Panc1 (cell line): ENCODE data around the gene ADARB1. TPM values are rescaled to one million over a fixed set of nuclear protein-coding genes. Genes with fewer than 3 reads are reported as not detected.
A peak's percentile ranks its signal among the peaks of the same experiment; 100 is the strongest.

Experiments used
- ATAC-seq: fragments of 200-7000 bp; cut with Tn5 transposase; 2 replicates; pipeline ENCODE4 v1.9.1; 2020; ENCODE audit warnings: mild to moderate bottlenecking, moderate library complexity
- BruUV-seq: library from RNA; stranded (reverse); fragments of 400-500 nt; replicated peaks from 2 replicates; lab custom pipeline; 2021; lab: Mats Ljungman, UMichigan
- CTCF ChIA-PET: fragments of 300-600 bp; sonication (Branson Sonifier 250); formaldehyde crosslinking; loops from one replicate; lab custom pipeline; 2022; ENCODE audit warnings: antibody characterized with exemption; lab: Charles Lee
- POLR2A ChIA-PET: fragments of 300-600 bp; sonication (Branson Sonifier 250); formaldehyde crosslinking; loops from one replicate; lab custom pipeline; 2022; ENCODE audit warnings: antibody characterized with exemption; lab: Charles Lee
- DNase-seq: peaks from one replicate; pipeline ENCODE4 v3.0.0-alpha.2; 2010; ENCODE audit warnings: low read depth, low spot score
- H3K27ac ChIP-seq: 2 replicates; pipeline ENCODE4 v1.5.1; 2011; ENCODE audit warnings: mild to moderate bottlenecking, low read length, inconsistent platforms
- H3K27me3 ChIP-seq: fragments of 200-500 bp; sonication (Bioruptor generic); 2 replicates; pipeline ENCODE4 v1.6.0; 2014; ENCODE audit warnings: low read length, inconsistent platforms; ENCODE audit not compliant: control insufficient read depth, insufficient read depth
- H3K36me3 ChIP-seq: fragments of 200-500 bp; sonication (Bioruptor generic); 2 replicates; pipeline ENCODE4 v1.5.1; 2014; ENCODE audit warnings: inconsistent platforms, mild to moderate bottlenecking, low read length, moderate library complexity; ENCODE audit not compliant: control insufficient read depth, insufficient read depth
- H3K4me1 ChIP-seq: 2 replicates; pipeline ENCODE4 v1.5.1; 2011; ENCODE audit warnings: inconsistent platforms, mild to moderate bottlenecking, low read length, moderate library complexity; ENCODE audit not compliant: control insufficient read depth, insufficient read depth
- H3K4me3 ChIP-seq, 2 experiments: 2 replicates each; pipeline ENCODE4 v1.5.1; 2011 to 2012; ENCODE audit warnings: low read depth in 2 of 2, low read length in 2 of 2, mild to moderate bottlenecking in 2 of 2, inconsistent platforms in 1 of 2, moderate library complexity in 1 of 2
- H3K9me3 ChIP-seq: fragments of 200-500 bp; sonication (Bioruptor generic); 2 replicates; pipeline ENCODE4 v1.5.1; 2014; ENCODE audit warnings: low read depth, mild to moderate bottlenecking, inconsistent platforms, low read length, moderate library complexity; ENCODE audit not compliant: control insufficient read depth, insufficient read depth
- POLR2AphosphoS5 ChIP-seq: IDR thresholded peaks from 2 replicates; pipeline ENCODE4 v1.6.1; 2012; ENCODE audit warnings: mild to moderate bottlenecking, low read depth, low read length, moderate library complexity
- SIN3A ChIP-seq: IDR thresholded peaks from 2 replicates; pipeline ENCODE4 v1.6.1; 2012; ENCODE audit warnings: low read depth, mild to moderate bottlenecking, low read length, moderate library complexity, borderline replicate concordance; ENCODE audit not compliant: insufficient read depth
- TCF7L2 ChIP-seq: IDR thresholded peaks from 2 replicates; pipeline ENCODE4 v1.6.1; 2011; ENCODE audit warnings: mild to moderate bottlenecking, low read depth, low read length, inconsistent platforms
- in situ Hi-C: cut with HindIII; loops from 2 replicates; pipeline ENCODE4 v1.10.0; 2016; ENCODE audit warnings: low sequenced_read_pairs, low pct_unique_long_range_greater_than_20kb
- intact Hi-C: fragments of 100-400 bp; cut with micrococcal nuclease; formaldehyde crosslinking; loops from one replicate; pipeline ENCODE4 v1.10.0; 2022; ENCODE audit not compliant: unreplicated experiment
- total RNA-seq: library from RNA; stranded (reverse); gene quantifications from one replicate; pipeline ENCODE4 v1.2.1, GENCODE V29; 2021; ENCODE audit not compliant: unreplicated experiment
- TF ChIP-seq, protein P1 (sequence below), 2 experiments: IDR thresholded peaks; 2 replicates each; pipeline ENCODE4 v1.6.1; 2011 to 2012; ENCODE audit warnings: low read depth in 2 of 2, control low read depth in 1 of 2, low read length in 1 of 2, mild to moderate bottlenecking in 1 of 2, moderate library complexity in 1 of 2; ENCODE audit not compliant: insufficient read depth in 1 of 2
- TF ChIP-seq, protein P2 (sequence below): fragments of 450-650 bp; IDR thresholded peaks from 2 replicates; pipeline ENCODE4 v1.5.1; 2017; ENCODE audit warnings: mild to moderate bottlenecking

The ADARB1 gene
- total RNA-seq, 1 experiment from 2014 or later = 15.0 TPM

DNA sequence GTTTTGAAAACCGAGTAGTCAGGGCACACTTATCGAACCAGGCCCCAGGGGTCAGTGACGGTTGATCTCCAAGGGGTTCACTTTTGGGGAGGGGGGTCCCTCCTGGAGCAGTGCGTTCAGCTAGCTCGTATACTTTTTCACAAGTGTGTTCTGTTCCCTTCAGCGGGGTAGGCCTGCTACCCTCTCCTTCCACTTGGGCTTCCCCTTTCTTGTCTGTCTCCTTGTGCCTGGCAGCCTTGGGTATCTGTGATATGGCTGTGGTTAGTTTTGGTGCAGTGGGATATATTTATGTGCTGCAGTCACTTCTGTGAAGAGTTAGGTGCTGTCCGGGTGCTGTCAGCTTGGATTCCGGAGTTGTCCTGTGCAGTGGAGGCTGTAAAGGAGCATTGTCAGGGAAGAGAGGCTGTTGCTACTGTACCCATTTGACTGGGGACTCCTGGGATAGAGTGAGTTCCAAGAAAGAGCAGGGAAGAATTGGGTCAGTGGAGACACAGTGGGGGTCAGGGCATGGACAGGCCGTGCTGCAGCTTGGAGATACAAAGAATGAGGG is 29.7 kb downstream of the ADARB1 start:
- ATAC-seq = 0 out of 2 replicates have a peak, but pooled peaks have one; percentile 15
- H3K27me3 ChIP-seq = no peaks in the 10 kb centered on the region
- ChIA-PET CTCF (interaction anchor here (0.7 kb wide), 1 partner anchor 49 kb away, joined by 3 read pairs; no protein-coding TSS in a partner anchor), POLR2A (no interaction called here)
- in situ Hi-C loops (no loop called here), intact Hi-C loops (no loop called here)
- TF ChIP-seq POLR2AphosphoS5 (no peak), SIN3A (no peak), TCF7L2 (no peak)
- TF ChIP-seq, protein P1, sequence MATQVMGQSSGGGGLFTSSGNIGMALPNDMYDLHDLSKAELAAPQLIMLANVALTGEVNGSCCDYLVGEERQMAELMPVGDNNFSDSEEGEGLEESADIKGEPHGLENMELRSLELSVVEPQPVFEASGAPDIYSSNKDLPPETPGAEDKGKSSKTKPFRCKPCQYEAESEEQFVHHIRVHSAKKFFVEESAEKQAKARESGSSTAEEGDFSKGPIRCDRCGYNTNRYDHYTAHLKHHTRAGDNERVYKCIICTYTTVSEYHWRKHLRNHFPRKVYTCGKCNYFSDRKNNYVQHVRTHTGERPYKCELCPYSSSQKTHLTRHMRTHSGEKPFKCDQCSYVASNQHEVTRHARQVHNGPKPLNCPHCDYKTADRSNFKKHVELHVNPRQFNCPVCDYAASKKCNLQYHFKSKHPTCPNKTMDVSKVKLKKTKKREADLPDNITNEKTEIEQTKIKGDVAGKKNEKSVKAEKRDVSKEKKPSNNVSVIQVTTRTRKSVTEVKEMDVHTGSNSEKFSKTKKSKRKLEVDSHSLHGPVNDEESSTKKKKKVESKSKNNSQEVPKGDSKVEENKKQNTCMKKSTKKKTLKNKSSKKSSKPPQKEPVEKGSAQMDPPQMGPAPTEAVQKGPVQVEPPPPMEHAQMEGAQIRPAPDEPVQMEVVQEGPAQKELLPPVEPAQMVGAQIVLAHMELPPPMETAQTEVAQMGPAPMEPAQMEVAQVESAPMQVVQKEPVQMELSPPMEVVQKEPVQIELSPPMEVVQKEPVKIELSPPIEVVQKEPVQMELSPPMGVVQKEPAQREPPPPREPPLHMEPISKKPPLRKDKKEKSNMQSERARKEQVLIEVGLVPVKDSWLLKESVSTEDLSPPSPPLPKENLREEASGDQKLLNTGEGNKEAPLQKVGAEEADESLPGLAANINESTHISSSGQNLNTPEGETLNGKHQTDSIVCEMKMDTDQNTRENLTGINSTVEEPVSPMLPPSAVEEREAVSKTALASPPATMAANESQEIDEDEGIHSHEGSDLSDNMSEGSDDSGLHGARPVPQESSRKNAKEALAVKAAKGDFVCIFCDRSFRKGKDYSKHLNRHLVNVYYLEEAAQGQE (IDR thresholded peaks at IDR 0.05; ENCODE audit: insufficient read depth in 1 of 2, low read depth in 2 of 2, low read length in 1 of 2) = no peak
- TF ChIP-seq, protein P2, sequence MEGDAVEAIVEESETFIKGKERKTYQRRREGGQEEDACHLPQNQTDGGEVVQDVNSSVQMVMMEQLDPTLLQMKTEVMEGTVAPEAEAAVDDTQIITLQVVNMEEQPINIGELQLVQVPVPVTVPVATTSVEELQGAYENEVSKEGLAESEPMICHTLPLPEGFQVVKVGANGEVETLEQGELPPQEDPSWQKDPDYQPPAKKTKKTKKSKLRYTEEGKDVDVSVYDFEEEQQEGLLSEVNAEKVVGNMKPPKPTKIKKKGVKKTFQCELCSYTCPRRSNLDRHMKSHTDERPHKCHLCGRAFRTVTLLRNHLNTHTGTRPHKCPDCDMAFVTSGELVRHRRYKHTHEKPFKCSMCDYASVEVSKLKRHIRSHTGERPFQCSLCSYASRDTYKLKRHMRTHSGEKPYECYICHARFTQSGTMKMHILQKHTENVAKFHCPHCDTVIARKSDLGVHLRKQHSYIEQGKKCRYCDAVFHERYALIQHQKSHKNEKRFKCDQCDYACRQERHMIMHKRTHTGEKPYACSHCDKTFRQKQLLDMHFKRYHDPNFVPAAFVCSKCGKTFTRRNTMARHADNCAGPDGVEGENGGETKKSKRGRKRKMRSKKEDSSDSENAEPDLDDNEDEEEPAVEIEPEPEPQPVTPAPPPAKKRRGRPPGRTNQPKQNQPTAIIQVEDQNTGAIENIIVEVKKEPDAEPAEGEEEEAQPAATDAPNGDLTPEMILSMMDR = no peak
- no peak for DNase-seq
- no peaks in the 10 kb centered on the region for H3K9me3 ChIP-seq
- BruUV-seq = no TSS peak
- no peak overlapping the region for H3K4me3 ChIP-seq
- peak overlapping the region; percentile 39; the same call in 1 of the 2 replicates for H3K27ac ChIP-seq
- no peaks in the 10 kb centered on the region for H3K36me3 ChIP-seq
- H3K4me1 ChIP-seq = peaks cover 17% of the 10 kb centered on the region

- ChIA-PET POLR2A (interaction anchor here (0.6 kb wide), 1 partner anchor 7 kb away, joined by 3 read pairs; no protein-coding TSS in a partner anchor), CTCF (interaction anchor here (0.7 kb wide), 1 partner anchor 50 kb away, joined by 3 read pairs; no protein-coding TSS in a partner anchor)
- no TSS peak for BruUV-seq
- Histone ChIP-seq H3K36me3 (no peaks in the 10 kb centered on the region), H3K4me3 (no peak overlapping the region), H3K4me1 (peaks cover 17% of the 10 kb centered on the region), H3K27me3 (no peaks in the 10 kb centered on the region), H3K27ac (no peak overlapping the region; the same call in 1 of the 2 replicates), H3K9me3 (no peaks in the 10 kb centered on the region)
- in situ Hi-C loops = no loop called here
- DNase-seq (no peak), ATAC-seq (peak; percentile 79)
- intact Hi-C loops = no loop called here
- TF ChIP-seq SIN3A = no peak
- peak; percentile 71 for TF ChIP-seq TCF7L2
- no peak for TF ChIP-seq POLR2AphosphoS5
- TF ChIP-seq, protein P2 = no peak
- TF ChIP-seq, protein P1 (IDR thresholded peaks at IDR 0.05; ENCODE audit: insufficient read depth in 1 of 2, low read depth in 2 of 2, low read length in 1 of 2) = no peak
These were observed 30.2 kb downstream of the ADARB1 start for GRCh38 chr21:45104560-45104959.
